Right atrium auricular region (tissue), 2 donors: ENCODE data around the gene PIGT. TPM values are rescaled to one million over a fixed set of nuclear protein-coding genes. Genes with fewer than 3 reads are reported as not detected.

Source experiments
- DNase-seq: peaks from one replicate; pipeline ENCODE4 v3.0.0-alpha.2; 2019; ENCODE audit warnings: low spot score
- H3K27ac ChIP-seq, 2 donors: fragments of 200-600 bp; sonication (generic); 1 replicate in 1 of 2; 2 replicates in 1 of 2; pipeline ENCODE4 v1.5.1; 2016 to 2019
- H3K27me3 ChIP-seq, 2 donors: fragments of 200-600 bp; sonication (generic); one replicate each; pipeline versions ENCODE4 v1.5.1 to v1.6.0; 2017 to 2019
- H3K36me3 ChIP-seq: fragments of 200-600 bp; sonication (generic); one replicate; pipeline ENCODE4 v1.5.1; 2016
- H3K4me1 ChIP-seq, 2 donors: fragments of 200-600 bp; sonication (generic); one replicate each; pipeline versions ENCODE4 v1.5.1 to v1.6.0; 2017 to 2019
- H3K4me3 ChIP-seq, 2 donors: fragments of 200-600 bp; sonication (generic); 1 replicate in 1 of 2; 2 replicates in 1 of 2; pipeline ENCODE4 v1.5.1; 2017 to 2019; ENCODE audit warnings: mild to moderate bottlenecking in 1 of 2, moderate library complexity in 1 of 2
- H3K9me3 ChIP-seq, 2 donors: fragments of 200-600 bp; sonication (generic); one replicate each; pipeline ENCODE4 v1.5.1; 2019
- total RNA-seq, 2 donors: library from RNA; depleted of rRNA; stranded (reverse); fragments of >200 nt; gene quantifications; one replicate each; pipeline ENCODE4 v1.1.0, GENCODE V29; 2016
- TF ChIP-seq, protein P1 (sequence below), 2 donors: fragments of 200-600 bp; sonication (generic); IDR thresholded peaks; one replicate each; pipeline ENCODE4 v1.5.1; 2019; ENCODE audit warnings: antibody characterized with exemption in 2 of 2

PIGT gene
- total RNA-seq, 2 donors from 2014 or later, result 140 to 168 TPM

DNA sequence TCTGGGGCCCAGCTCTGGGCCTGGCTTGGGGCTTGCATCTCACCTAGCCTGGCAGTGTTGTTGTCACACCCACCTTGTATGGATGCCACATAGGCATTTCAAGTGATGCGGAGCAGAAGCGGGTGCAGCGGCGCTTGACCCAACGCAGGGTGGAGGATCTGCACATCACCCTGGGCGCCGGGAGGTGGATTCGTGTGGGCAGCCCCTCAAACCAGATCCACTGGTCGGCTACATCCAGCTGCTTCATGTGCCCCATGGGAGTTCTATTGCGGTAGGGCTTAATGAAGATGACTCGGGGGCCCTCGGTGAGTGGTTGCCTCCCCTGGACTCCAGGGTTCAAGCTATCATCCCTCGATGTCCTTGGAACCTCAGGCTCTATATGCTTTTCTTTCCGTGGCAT lies 41.0 kb upstream of the PIGT start:
- H3K4me3 ChIP-seq, result no peak overlapping the region
- no peaks in the 10 kb centered on the region for H3K27me3 ChIP-seq
- no peaks in the 10 kb centered on the region for H3K36me3 ChIP-seq
- no peaks in the 10 kb centered on the region for H3K9me3 ChIP-seq
- DNase-seq, result no peak
- peaks cover 0 to 17% of the 10 kb centered on the region in 2 donors for H3K4me1 ChIP-seq
- H3K27ac ChIP-seq, result no peak overlapping the region
- TF ChIP-seq, protein P1, sequence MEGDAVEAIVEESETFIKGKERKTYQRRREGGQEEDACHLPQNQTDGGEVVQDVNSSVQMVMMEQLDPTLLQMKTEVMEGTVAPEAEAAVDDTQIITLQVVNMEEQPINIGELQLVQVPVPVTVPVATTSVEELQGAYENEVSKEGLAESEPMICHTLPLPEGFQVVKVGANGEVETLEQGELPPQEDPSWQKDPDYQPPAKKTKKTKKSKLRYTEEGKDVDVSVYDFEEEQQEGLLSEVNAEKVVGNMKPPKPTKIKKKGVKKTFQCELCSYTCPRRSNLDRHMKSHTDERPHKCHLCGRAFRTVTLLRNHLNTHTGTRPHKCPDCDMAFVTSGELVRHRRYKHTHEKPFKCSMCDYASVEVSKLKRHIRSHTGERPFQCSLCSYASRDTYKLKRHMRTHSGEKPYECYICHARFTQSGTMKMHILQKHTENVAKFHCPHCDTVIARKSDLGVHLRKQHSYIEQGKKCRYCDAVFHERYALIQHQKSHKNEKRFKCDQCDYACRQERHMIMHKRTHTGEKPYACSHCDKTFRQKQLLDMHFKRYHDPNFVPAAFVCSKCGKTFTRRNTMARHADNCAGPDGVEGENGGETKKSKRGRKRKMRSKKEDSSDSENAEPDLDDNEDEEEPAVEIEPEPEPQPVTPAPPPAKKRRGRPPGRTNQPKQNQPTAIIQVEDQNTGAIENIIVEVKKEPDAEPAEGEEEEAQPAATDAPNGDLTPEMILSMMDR (IDR thresholded peaks at IDR 0.05), result no peak

DNA sequence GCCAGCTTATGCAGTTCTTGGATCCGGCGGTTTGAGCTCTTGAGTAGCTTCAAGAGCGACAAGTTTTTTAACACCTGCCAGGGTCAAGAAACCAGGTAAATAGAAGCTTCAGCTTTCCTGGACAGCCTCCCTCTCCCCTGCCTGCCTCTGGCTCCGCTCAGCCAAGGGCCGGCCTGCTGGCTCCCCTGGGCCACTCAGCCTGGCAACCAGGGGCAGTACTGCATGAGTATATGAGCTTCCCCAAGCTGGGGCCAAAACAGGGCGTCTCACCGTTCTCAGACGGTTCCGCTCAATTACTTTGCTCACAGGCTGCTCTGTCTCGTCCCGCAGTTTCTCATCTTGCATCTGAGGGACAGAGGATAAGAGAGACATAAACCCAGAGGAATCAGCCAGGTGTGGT lies 38.7 kb upstream of the PIGT start:
- Histone ChIP-seq H3K4me3 (no peak overlapping the region), H3K27me3 (no peaks in the 10 kb centered on the region), H3K9me3 (no peaks in the 10 kb centered on the region), H3K27ac (no peak overlapping the region), H3K36me3 (no peaks in the 10 kb centered on the region), H3K4me1 (peaks cover 0 to 17% of the 10 kb centered on the region in 2 donors)
- DNase-seq, result no peak
- TF ChIP-seq, protein P1 (IDR thresholded peaks at IDR 0.05), result no peak

DNA sequence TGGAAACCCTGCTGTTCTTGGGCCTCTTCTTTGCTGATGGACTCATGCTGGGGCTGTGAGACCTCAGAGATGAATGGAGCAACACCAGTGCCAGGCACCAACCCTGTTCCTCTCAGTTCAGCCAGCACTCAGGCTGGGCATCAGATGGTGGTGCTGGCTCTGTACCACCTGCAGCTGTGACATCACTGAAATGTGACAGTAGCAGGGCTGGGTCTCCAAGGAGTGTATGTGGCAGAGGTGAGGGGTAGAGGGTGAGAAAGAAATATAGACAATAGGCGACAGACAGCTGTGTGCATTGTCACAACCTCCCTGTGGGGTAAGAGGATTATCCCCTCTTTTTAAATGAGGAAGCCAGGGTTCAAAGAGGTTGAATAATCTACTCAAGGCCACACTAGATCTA lies 37.8 kb upstream of the PIGT start, which contains the start of gene TP53TG5:
TP53TG5 (minus strand) TSS at position 135 of the 400 bp plus-strand sequence; CDS start at position 46, 89 bp downstream.
- no peak within 1 kb of the TSS for H3K27ac ChIP-seq
- H3K36me3 ChIP-seq, result no peaks in the 10 kb centered on the region
- no peaks in the 10 kb centered on the region for H3K9me3 ChIP-seq
- TF ChIP-seq, protein P1 (IDR thresholded peaks at IDR 0.05), result no peak
- H3K4me1 ChIP-seq, result peaks cover 0 to 9% of the 10 kb centered on the region in 2 donors
- H3K27me3 ChIP-seq, result no peaks in the 10 kb centered on the region
- no peak for DNase-seq
- no peak within 1 kb of the TSS for H3K4me3 ChIP-seq

DNA sequence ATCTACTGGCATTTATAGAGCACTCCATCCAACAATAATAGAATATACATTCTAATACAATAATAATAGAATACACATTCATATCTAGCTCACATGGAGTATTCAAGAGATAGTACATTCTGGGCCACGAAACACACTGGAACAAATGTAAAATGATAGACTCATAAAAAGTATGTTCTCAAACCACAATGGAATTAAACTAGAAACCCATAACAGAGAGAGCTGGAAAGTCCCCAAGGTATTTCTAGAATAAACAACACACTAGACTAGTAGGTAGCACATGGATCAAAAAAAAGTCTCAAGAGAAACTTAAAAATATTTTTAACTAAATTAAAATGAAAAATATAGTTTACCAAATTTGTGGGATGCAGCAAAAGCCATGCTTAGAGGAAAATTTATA lies 28.7 kb upstream of the PIGT start:
- Histone ChIP-seq H3K27ac (no peak overlapping the region), H3K36me3 (no peaks in the 10 kb centered on the region), H3K4me1 (no peaks in the 10 kb centered on the region), H3K9me3 (no peaks in the 10 kb centered on the region), H3K4me3 (no peak overlapping the region), H3K27me3 (no peaks in the 10 kb centered on the region)
- DNase-seq, result no peak
- TF ChIP-seq, protein P1 (IDR thresholded peaks at IDR 0.05), result no peak

DNA sequence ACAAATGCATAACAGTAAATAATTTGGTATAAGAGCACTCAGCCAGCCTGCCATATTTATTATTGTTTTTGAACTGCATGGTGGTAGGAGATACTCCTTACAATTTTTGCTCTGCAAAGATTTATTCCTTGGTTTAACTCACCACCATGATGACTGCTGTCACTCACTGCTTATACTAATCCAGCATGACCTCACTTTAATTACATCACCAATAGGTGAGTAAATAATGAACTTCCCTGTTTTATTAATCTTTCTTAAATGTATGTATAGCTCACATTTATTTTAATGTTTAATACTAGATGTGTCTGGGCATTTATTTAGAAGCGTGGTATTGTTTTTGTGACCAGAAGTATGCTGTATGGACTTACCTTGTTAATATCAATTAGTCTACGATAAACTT lies 25.0 kb upstream of the PIGT start:
- no peak for DNase-seq
- no peaks in the 10 kb centered on the region for H3K9me3 ChIP-seq
- H3K4me3 ChIP-seq, result no peak overlapping the region
- no peaks in the 10 kb centered on the region for H3K36me3 ChIP-seq
- H3K27ac ChIP-seq, result no peak overlapping the region
- no peaks in the 10 kb centered on the region for H3K4me1 ChIP-seq
- H3K27me3 ChIP-seq, result no peaks in the 10 kb centered on the region
- TF ChIP-seq, protein P1 (IDR thresholded peaks at IDR 0.05), result no peak

DNA sequence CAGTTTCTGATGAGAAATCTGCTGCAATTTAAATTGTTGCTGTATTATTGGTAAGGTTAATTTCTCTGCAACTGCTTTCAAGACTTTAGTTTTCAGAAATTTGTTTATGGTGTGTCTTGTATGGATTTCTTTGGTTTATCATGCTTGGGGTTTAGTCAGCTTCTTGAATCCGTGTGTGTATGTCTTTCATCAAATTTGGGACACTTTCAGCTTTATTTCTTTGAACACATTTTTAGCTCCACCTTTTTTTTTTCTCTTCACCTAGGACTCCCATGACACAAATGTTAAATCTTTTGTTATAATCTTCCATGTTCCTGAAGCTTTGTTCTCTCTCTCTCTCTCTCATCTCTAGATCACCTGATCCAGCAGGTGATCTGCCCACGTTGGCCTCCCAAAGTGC lies 24.4 kb upstream of the PIGT start:
- Histone ChIP-seq H3K36me3 (no peaks in the 10 kb centered on the region), H3K4me3 (no peak overlapping the region), H3K9me3 (no peaks in the 10 kb centered on the region), H3K27me3 (no peaks in the 10 kb centered on the region), H3K27ac (no peak overlapping the region), H3K4me1 (no peaks in the 10 kb centered on the region)
- DNase-seq, result no peak
- TF ChIP-seq, protein P1 (IDR thresholded peaks at IDR 0.05), result no peak
